SK-MEL-5 (cell line): ENCODE measurements around the gene CLK3. TPM values are rescaled to one million over a fixed set of nuclear protein-coding genes. Genes with fewer than 3 reads are reported as not detected.

Experiments used
- DNase-seq: peaks from one replicate; pipeline ENCODE4 v3.0.0-alpha.2; 2016; ENCODE audit warnings: low read depth, low spot score
- in situ Hi-C: cut with HindIII; loops from 2 replicates; pipeline ENCODE4 v1.10.0; 2016; ENCODE audit warnings: low sequenced_read_pairs, high pct_unique_total_duplicates, low pct_unique_long_range_greater_than_20kb
- total RNA-seq: library from RNA; depleted of rRNA; stranded (reverse); fragments of >200 nt; shearing (Covaris generic); gene quantifications from 2 replicates; pipeline ENCODE4 v1.2.3, GENCODE V29; 2014

Gene CLK3
- total RNA-seq, 1 experiment from 2014 or later = 44.4 TPM

GRCh38 chr15:74614744-74615507 lies 710 bp upstream of the CLK3 start:
- in situ Hi-C loops = no loop called here
- DNase-seq = peak; percentile 71

GRCh38 chr15:74616366-74616939 lies 817 bp downstream of the CLK3 start:
- DNase-seq = no peak

GRCh38 chr15:74616996-74617395 lies 1.4 kb downstream of the CLK3 start:
- in situ Hi-C loops = no loop called here
- no peak for DNase-seq

More at GRCh38 chr15:74616366-74616939, 817 bp downstream of the CLK3 start:
- in situ Hi-C loops = no loop called here

- peak; percentile 66 for DNase-seq
- in situ Hi-C loops = no loop called here
These were observed 3.4 kb downstream of the CLK3 start for GRCh38 chr15:74618841-74619596.

GRCh38 chr15:74619916-74620635 lies 4.4 kb downstream of the CLK3 start:
- in situ Hi-C loops = no loop called here
- DNase-seq = no peak

GRCh38 chr15:74620636-74621545 lies 5.3 kb downstream of the CLK3 start:
- in situ Hi-C loops = no loop called here
- peak; percentile 90 for DNase-seq

- in situ Hi-C loops = no loop called here
- DNase-seq = no peak
These were observed 5.9 kb downstream of the CLK3 start for GRCh38 chr15:74621546-74621920.

- no peak for DNase-seq
- in situ Hi-C loops = no loop called here
These were observed 6.3 kb downstream of the CLK3 start for GRCh38 chr15:74621936-74622335.

GRCh38 chr15:74622758-74623157 lies 7.1 kb downstream of the CLK3 start:
- in situ Hi-C loops = no loop called here
- DNase-seq = no peak

GRCh38 chr15:74624020-74624602 lies 8.5 kb downstream of the CLK3 start:
- DNase-seq = no peak
- in situ Hi-C loops = no loop called here

GRCh38 chr15:74625693-74626092 lies 10.1 kb downstream of the CLK3 start:
- no peak for DNase-seq
- in situ Hi-C loops = no loop called here

- in situ Hi-C loops = no loop called here
- DNase-seq = no peak
These were observed 10.7 kb downstream of the CLK3 start for GRCh38 chr15:74626336-74626735.

- no peak for DNase-seq
- in situ Hi-C loops = no loop called here
These were observed 11.4 kb downstream of the CLK3 start for GRCh38 chr15:74626752-74627692.

- in situ Hi-C loops = no loop called here
- DNase-seq = no peak
These were observed 12.1 kb downstream of the CLK3 start for GRCh38 chr15:74627766-74628165.

GRCh38 chr15:74628199-74628598 lies 12.6 kb downstream of the CLK3 start:
- DNase-seq = no peak
- in situ Hi-C loops = no loop called here

- in situ Hi-C loops = no loop called here
These were observed 13.3 kb downstream of the CLK3 start for GRCh38 chr15:74628949-74629348.

More at GRCh38 chr15:74628949-74629348, 13.3 kb downstream of the CLK3 start:
- DNase-seq = no peak
